GM08714 (cell line): ENCODE measurements around the gene MTURN.

Experiments used
- H3K4me3 ChIP-seq: fragments of 200-500 bp; sonication (Bioruptor generic); 2 replicates; pipeline ENCODE4 v1.5.1; 2014; ENCODE audit warnings: mild to moderate bottlenecking, low read length, inconsistent platforms
- ZNF274 ChIP-seq: IDR thresholded peaks from 2 replicates; pipeline ENCODE4 v1.6.1; 2012; ENCODE audit warnings: mild to moderate bottlenecking, low read depth, low read length

MTURN gene

DNA sequence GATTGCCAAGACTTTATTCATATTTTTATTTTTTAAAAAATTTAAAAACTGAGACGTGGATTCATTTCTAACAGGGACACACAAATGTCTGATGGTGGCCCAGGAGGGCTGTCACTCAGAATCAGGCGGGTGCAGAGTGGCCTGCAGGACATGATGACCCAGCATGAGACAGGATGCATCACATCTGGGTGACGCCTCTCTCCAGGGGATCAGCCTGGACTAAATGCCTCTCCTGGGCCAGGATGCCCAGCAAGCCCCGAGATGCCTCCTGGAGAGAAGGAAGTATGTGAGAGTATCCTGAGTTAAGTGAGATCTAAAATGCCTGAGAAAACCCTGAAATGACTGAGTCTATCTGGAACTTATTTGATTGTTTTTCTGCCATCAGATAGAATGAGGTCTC is 16.9 kb upstream of the MTURN start:
- no peak for TF ChIP-seq ZNF274
- no peak overlapping the region for H3K4me3 ChIP-seq

GRCh38 chr7:30119890-30120577 is 14.8 kb upstream of the MTURN start:
- TF ChIP-seq ZNF274 = no peak
- no peak overlapping the region for H3K4me3 ChIP-seq

DNA sequence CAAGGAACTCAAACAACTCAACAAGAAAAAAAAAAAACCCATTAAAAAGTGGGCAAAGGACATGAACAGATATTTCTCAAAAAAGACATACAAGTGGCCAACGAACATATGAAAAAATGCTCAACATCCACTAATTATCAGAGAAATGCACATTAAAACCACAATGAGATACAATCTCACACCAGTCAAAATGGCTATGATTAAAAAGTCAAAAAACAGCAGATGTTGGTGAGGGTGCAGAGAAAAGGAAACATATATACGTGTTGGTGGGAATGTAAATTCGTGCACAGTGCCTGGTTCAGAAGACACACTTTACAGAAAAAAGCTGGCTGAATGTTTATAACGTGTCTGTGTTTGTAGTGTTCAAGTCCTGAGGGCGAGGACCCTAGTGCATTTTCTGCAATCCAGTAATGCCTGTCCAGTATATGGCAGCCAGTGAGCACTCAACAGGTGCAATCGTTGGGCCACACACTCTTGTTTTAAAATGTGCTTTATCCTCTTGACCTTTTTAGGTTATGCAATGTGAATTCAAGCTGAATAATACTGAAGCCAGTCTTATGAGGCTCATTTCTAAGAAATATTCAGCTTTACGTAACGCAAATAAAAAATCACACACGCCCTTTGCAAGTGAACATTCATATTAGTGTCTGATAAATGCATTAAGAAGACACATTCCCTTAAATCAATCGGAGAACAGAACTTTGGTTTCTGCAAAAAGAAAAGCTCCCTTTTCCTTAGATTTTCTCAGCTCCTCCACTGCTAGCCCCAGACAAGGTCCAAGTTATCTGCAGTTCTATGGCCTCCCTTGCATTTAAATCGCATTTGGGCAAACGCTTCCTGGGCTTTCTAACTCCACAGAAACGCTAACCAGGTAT is 813 bp upstream of the MTURN start:
- peak overlapping the region; percentile 83 for H3K4me3 ChIP-seq
- TF ChIP-seq ZNF274 = no peak

DNA sequence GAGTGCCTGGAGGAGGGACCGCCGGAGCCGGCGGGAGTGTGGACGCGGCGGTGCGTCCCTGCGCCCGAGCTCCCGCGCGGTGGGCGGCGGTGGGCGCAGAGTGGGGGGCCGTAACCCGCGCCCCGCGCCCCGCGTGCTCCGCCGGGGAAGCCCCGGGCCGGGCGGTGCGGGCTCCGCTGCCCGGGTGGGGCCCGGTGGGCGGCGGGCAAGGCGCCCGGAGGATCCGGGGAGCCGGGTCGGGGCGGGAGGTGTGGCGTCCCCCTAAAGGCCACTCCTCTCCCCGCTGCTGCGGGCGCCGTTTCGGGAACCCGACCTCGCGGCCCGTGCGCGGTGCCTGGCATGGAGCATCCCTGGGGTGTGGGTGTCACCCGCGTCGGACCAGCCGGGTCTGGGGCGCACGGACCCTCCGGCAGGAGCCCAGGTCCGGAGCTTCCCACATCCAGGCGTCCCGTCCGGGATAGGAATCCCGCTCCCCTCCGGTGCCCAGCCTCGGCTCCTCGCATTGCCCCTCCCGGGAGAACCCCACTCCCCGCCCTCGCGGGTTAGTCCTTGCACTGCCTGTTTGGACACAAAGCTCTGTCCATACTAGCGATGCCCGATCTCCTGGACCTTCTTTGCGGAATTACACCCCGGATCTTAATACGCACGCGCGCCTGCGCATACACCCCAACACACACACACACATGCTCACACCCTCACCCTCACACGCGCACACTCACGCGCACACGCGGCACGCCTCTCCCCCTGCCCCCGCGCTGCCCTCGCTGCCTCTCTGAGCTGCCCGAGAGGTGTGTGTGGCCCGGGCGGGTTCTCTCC is 723 bp downstream of the MTURN start:
- no peak for TF ChIP-seq ZNF274
- H3K4me3 ChIP-seq = peak overlapping the region; percentile 83

DNA sequence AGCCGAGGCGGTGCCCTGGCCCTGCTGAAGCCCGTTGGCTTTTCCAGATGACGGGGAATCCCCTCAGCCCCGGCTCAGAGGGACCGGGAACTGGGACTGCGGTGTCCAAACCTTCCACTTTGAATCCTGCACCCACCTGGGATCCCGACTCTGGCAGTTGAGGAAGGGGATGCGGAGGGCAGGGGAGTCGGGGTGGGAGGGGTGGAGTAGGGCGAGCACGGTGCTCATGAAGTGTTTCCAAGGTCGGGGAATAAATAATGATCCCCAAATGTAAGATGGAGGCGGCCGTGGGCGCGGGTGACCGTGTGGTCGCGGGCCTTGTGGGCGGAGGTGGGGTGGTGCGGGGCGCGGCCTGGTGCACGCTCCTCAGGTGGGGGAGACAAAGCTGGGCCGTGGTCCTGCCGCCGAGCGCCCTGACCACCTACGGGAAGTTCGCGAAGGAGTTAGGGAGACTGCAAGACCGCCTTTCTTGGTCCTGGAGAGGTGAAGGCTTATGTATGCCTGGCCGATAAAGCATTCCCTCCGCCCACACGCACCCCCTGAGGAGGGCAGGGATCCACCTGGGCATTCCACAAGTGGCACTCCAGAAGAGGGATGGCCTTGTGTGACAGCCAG is 1.4 kb downstream of the MTURN start:
- TF ChIP-seq ZNF274 = no peak
- peak overlapping the region; percentile 83 for H3K4me3 ChIP-seq

- H3K4me3 ChIP-seq = no peak overlapping the region
- TF ChIP-seq ZNF274 = no peak
Observed at GRCh38 chr7:30136743-30137485, 2.1 kb downstream of the MTURN start.

DNA sequence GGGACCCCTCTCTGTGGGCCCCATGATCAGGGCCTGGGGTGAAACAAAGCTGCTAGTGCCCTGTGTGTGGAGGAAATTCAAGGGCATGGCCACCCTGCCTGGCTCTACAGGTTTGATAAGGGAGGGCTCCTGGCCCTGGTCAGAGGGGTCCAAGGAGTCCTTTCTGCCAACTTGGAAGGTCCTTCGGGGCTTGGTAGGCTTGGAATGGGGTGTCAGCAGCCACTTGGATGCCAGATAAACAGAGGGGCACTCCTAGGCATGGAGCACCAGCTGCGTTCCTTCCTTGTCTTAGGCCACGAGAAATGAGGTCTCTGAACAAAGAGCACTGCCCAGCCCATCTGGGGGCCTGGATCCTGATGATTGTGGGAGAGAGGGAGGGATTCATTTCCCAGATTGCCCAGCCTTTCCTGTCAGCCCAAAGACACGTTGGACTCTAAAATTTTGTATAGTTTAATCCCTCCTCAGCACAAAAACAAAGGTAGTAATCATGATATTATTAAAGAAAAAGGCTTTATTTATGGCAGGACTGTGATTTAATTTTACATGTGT is 5.1 kb downstream of the MTURN start:
- no peak for TF ChIP-seq ZNF274
- no peak overlapping the region for H3K4me3 ChIP-seq

DNA sequence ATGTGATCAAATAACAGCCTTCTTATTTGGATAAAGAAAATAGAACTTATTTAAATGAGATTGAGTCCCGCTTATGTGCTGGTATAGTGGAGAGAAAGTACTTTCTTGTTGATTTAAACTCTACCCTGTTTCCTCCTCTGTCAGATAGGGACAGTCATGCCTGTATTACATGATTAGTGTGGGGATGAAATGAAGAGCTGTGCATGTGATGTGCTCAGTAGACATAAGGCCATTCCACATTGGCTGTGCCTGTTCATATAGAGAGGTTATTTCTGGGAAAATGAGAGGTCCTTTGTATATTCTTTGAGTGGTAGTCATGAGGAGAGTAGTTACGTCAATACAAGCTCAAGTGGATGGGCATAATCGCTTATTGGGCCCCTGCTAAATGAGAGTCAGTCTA is 5.7 kb downstream of the MTURN start:
- H3K4me3 ChIP-seq = no peak overlapping the region
- no peak for TF ChIP-seq ZNF274

GRCh38 chr7:30142710-30143109 is 7.9 kb downstream of the MTURN start:
- TF ChIP-seq ZNF274 = no peak
- H3K4me3 ChIP-seq = no peak overlapping the region

DNA sequence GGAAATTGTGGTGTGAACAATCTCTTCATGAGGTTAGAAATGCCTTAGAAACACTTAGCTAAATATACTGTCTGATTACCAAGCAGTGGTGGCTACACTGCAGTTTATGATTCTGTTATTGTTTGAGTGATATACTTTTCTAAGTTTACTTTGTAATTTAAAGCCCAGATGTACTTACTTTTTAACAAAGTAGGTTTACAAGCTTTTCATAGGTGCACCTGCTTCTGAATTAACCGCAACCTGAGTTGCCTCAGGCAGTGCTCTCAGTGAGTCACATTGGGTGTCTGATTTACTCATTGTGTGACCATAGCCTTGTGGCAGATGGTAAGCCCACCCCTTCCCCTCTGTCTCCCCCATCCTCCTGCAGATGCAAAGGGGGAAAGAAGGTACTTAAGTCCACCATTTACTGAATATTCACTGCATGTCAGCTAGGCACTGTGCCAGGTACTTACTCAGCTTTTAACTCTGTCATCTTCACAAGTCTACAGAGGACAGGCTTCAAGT is 9.0 kb downstream of the MTURN start:
- no peak for TF ChIP-seq ZNF274
- no peak overlapping the region for H3K4me3 ChIP-seq

- TF ChIP-seq ZNF274 = no peak
- H3K4me3 ChIP-seq = no peak overlapping the region
Observed at GRCh38 chr7:30144657-30145306, 10.0 kb downstream of the MTURN start.

DNA sequence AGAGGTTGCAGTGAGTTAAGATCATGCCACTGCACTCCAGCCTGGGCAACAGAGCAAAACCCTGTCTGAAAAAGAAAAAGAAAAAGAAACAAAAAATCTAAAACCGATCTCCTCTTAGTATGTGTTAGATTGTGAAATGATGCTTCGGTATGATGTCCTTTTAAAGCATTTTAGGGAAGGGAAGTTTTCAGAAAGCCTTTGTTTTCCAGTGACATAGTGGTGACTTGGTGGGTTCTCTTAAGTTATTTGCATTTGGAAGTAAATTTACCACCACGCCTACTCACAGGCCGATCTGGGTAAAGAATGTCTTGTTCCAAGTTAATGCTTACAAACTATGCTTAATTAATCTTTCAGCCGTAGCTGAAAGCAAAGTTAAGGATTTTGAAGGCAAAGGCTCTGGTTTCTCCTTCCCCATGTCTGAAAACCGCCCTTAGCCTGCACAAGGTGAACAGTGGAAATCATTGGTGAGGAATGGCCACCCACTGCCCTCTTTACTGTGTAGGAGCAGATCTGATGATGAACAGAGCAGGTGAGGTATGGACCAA is 10.7 kb downstream of the MTURN start:
- no peak overlapping the region for H3K4me3 ChIP-seq
- TF ChIP-seq ZNF274 = no peak
